ENCODE measurements around the gene CNPY1.

- TF ChIP-seq CTCF (IDR thresholded peaks at IDR 0.05; ENCODE audit: insufficient read depth, low read length) (no peak), POLR2AphosphoS5 (IDR thresholded peaks at IDR 0.05; ENCODE audit: low read depth) (no peak), GABPA (IDR thresholded peaks at IDR 0.05; ENCODE audit: low read depth) (no peak), SPI1 (IDR thresholded peaks at IDR 0.05; ENCODE audit: borderline replicate concordance, low read depth) (no peak), REST (IDR thresholded peaks at IDR 0.05; ENCODE audit: insufficient replicate concordance, low read depth) (no peak)
Observed at GRCh38 chr7:155520114-155520513, 26.2 kb downstream of the CNPY1 start.
